K562 (cell line): ENCODE data around the gene UBTD1.

Experiments used
- CHD1 ChIP-seq: fragments of 200-600 bp; sonication (generic); IDR thresholded peaks from one replicate; pipeline ENCODE4 v1.6.1; 2012; ENCODE audit warnings: mild to moderate bottlenecking, moderate library complexity, low read length, inconsistent platforms
- ELF1 ChIP-seq: fragments of 200-800 bp; sonication (Bioruptor generic); IDR thresholded peaks from 2 replicates; pipeline ENCODE4 v1.6.1; 2016; ENCODE audit warnings: missing genetic modification characterization, missing compliant biosample characterization
- ELF4 ChIP-seq: fragments of 450-650 bp; formaldehyde crosslinking; IDR thresholded peaks from 2 replicates; pipeline ENCODE4 v1.4.0; 2022; ENCODE audit warnings: missing genetic modification characterization
- ESRRA ChIP-seq: fragments of 450-650 bp; IDR thresholded peaks from 2 replicates; pipeline ENCODE4 v1.6.1; 2014; ENCODE audit warnings: low read depth, mild to moderate bottlenecking, moderate library complexity, borderline replicate concordance
- FOXK2 ChIP-seq, 2 experiments: fragments of 450-650 bp; IDR thresholded peaks in 1 of 2; conservative IDR thresholded peaks in 1 of 2; 2 replicates each; pipeline ENCODE4 v1.6.1; 2016; ENCODE audit warnings: low read depth in 2 of 2, mild to moderate bottlenecking in 1 of 2
- HMG20A ChIP-seq: fragments of 450-650 bp; formaldehyde crosslinking; conservative IDR thresholded peaks from 2 replicates; pipeline ENCODE4 v1.4.0; 2020; ENCODE audit warnings: mild to moderate bottlenecking, mixed read lengths
- RAD21 ChIP-seq, 2 experiments: fragments of 250-450 bp in 1 of 2; fragments of 450-650 bp in 1 of 2; sonication (Bioruptor Pico) in 1 of 2; formaldehyde crosslinking in 1 of 2; IDR thresholded peaks in 1 of 2; conservative IDR thresholded peaks in 1 of 2; 2 replicates each; pipeline versions ENCODE4 v1.4.0 to v1.8.0; 2020 to 2022; ENCODE audit warnings: mild to moderate bottlenecking in 2 of 2, moderate library complexity in 1 of 2
- SP1 ChIP-seq: sonication (generic); formaldehyde crosslinking; IDR thresholded peaks from 2 replicates; pipeline ENCODE4 v1.8.1; 2022; ENCODE audit warnings: mild to moderate bottlenecking, missing genetic modification reagents
- ZNF274 ChIP-seq: IDR thresholded peaks from 2 replicates; pipeline ENCODE4 v1.6.1; 2011; ENCODE audit warnings: low read depth, mild to moderate bottlenecking, low read length, moderate library complexity, borderline replicate concordance
- ZNF695 ChIP-seq: fragments of 450-650 bp; formaldehyde crosslinking; IDR thresholded peaks from 2 replicates; pipeline ENCODE4 v1.4.0; 2020; ENCODE audit warnings: mild to moderate bottlenecking, moderate library complexity
- TF ChIP-seq, protein P1 (sequence below): fragments of 250-450 bp; sonication (Bioruptor Pico); IDR thresholded peaks from 2 replicates; pipeline ENCODE4 v1.9.0; 2021; ENCODE audit warnings: mild to moderate bottlenecking
- TF ChIP-seq, protein P2 (sequence below), 2 experiments: fragments of 450-650 bp; IDR thresholded peaks; 2 replicates each; pipeline ENCODE4 v1.6.1; 2018; ENCODE audit warnings: mild to moderate bottlenecking in 2 of 2, low read depth in 1 of 2; ENCODE audit not compliant: partially characterized antibody in 2 of 2
- TF ChIP-seq, protein P3 (sequence below): fragments of 450-650 bp; formaldehyde crosslinking; IDR thresholded peaks from 2 replicates; pipeline ENCODE4 v1.4.0; 2020; ENCODE audit warnings: mild to moderate bottlenecking, moderate library complexity
- TF ChIP-seq, protein P4 (sequence below), 3 experiments: IDR thresholded peaks in 2 of 3; conservative IDR thresholded peaks in 1 of 3; 2 replicates each; pipeline ENCODE4 v1.5.1; 2011 to 2012; ENCODE audit warnings: low read length in 3 of 3, mild to moderate bottlenecking in 3 of 3, control low read depth in 2 of 3, improper control_type of control experiment in 1 of 3, inconsistent platforms in 1 of 3, low read depth in 1 of 3, mixed read lengths in 1 of 3, moderate library complexity in 1 of 3; ENCODE audit not compliant: insufficient read depth in 2 of 3

DNA sequence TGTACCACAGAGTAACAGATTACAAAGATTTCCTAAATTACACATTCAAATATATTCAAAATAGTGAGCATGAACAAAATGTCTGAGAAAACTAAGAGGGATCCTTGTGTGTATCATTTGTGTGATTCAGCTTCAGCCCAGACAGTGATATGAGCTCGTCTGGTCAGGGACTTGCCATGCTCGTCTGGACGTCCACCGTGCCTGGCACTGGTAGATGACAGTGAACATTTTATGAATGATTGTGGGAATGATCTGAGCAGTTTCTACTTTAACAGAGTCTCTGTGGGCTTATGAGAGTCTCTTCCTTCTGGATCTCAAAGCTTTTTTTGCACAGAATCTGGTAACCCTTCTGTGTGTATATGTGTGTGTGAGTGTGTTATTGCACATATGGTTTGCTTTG lies 39.7 kb downstream of the UBTD1 start:
- no peak for TF ChIP-seq ZNF695 (CRISPR knock-in tag)
- TF ChIP-seq CHD1 = no peak
- no peak for TF ChIP-seq HMG20A (CRISPR knock-in tag)
- TF ChIP-seq RAD21 (CRISPR knock-in tag; conservative IDR thresholded peaks at IDR 0.05 in 1 of 2, IDR thresholded peaks at IDR 0.05 in 1 of 2) = no peak
- no peak for TF ChIP-seq ELF1
- TF ChIP-seq, protein P1, sequence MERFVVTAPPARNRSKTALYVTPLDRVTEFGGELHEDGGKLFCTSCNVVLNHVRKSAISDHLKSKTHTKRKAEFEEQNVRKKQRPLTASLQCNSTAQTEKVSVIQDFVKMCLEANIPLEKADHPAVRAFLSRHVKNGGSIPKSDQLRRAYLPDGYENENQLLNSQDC (CRISPR knock-in tag) = no peak
- no peak for TF ChIP-seq FOXK2 (conservative IDR thresholded peaks at IDR 0.05 in 1 of 2, IDR thresholded peaks at IDR 0.05 in 1 of 2; ENCODE audit: low read depth in 2 of 2)
- no peak for TF ChIP-seq ZNF274
- TF ChIP-seq ESRRA = no peak
- TF ChIP-seq SP1 (CRISPR knock-in tag) = no peak
- no peak for TF ChIP-seq ELF4 (CRISPR knock-in tag)
- TF ChIP-seq, protein P2, sequence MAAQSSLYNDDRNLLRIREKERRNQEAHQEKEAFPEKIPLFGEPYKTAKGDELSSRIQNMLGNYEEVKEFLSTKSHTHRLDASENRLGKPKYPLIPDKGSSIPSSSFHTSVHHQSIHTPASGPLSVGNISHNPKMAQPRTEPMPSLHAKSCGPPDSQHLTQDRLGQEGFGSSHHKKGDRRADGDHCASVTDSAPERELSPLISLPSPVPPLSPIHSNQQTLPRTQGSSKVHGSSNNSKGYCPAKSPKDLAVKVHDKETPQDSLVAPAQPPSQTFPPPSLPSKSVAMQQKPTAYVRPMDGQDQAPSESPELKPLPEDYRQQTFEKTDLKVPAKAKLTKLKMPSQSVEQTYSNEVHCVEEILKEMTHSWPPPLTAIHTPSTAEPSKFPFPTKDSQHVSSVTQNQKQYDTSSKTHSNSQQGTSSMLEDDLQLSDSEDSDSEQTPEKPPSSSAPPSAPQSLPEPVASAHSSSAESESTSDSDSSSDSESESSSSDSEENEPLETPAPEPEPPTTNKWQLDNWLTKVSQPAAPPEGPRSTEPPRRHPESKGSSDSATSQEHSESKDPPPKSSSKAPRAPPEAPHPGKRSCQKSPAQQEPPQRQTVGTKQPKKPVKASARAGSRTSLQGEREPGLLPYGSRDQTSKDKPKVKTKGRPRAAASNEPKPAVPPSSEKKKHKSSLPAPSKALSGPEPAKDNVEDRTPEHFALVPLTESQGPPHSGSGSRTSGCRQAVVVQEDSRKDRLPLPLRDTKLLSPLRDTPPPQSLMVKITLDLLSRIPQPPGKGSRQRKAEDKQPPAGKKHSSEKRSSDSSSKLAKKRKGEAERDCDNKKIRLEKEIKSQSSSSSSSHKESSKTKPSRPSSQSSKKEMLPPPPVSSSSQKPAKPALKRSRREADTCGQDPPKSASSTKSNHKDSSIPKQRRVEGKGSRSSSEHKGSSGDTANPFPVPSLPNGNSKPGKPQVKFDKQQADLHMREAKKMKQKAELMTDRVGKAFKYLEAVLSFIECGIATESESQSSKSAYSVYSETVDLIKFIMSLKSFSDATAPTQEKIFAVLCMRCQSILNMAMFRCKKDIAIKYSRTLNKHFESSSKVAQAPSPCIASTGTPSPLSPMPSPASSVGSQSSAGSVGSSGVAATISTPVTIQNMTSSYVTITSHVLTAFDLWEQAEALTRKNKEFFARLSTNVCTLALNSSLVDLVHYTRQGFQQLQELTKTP (IDR thresholded peaks at IDR 0.05; ENCODE audit: low read depth in 1 of 2, partially characterized antibody in 2 of 2) = no peak
- TF ChIP-seq, protein P3, sequence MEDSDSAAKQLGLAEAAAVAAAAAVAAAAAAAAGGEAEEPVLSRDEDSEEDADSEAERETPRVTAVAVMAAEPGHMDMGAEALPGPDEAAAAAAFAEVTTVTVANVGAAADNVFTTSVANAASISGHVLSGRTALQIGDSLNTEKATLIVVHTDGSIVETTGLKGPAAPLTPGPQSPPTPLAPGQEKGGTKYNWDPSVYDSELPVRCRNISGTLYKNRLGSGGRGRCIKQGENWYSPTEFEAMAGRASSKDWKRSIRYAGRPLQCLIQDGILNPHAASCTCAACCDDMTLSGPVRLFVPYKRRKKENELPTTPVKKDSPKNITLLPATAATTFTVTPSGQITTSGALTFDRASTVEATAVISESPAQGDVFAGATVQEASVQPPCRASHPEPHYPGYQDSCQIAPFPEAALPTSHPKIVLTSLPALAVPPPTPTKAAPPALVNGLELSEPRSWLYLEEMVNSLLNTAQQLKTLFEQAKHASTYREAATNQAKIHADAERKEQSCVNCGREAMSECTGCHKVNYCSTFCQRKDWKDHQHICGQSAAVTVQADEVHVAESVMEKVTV (CRISPR knock-in tag) = no peak
- TF ChIP-seq, protein P4, sequence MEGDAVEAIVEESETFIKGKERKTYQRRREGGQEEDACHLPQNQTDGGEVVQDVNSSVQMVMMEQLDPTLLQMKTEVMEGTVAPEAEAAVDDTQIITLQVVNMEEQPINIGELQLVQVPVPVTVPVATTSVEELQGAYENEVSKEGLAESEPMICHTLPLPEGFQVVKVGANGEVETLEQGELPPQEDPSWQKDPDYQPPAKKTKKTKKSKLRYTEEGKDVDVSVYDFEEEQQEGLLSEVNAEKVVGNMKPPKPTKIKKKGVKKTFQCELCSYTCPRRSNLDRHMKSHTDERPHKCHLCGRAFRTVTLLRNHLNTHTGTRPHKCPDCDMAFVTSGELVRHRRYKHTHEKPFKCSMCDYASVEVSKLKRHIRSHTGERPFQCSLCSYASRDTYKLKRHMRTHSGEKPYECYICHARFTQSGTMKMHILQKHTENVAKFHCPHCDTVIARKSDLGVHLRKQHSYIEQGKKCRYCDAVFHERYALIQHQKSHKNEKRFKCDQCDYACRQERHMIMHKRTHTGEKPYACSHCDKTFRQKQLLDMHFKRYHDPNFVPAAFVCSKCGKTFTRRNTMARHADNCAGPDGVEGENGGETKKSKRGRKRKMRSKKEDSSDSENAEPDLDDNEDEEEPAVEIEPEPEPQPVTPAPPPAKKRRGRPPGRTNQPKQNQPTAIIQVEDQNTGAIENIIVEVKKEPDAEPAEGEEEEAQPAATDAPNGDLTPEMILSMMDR (IDR thresholded peaks at IDR 0.05 in 2 of 3, conservative IDR thresholded peaks at IDR 0.05 in 1 of 3; ENCODE audit: insufficient read depth in 2 of 3, low read depth in 1 of 3, low read length in 3 of 3) = no peak
